HG02870 (cell line): ENCODE measurements around the gene NAV2.
"Not testable (repeated sequence)": the region's sequence is repeated elsewhere in the genome, so short reads cannot be mapped to it uniquely, and the experiment has no call there.

Source experiments
- ATAC-seq: cut with Tn5 transposase; IDR thresholded peaks from one replicate; pipeline ENCODE4 v1.9.1; 2021; ENCODE audit warnings: mild to moderate bottlenecking, moderate library complexity; ENCODE audit not compliant: unreplicated experiment

The NAV2 gene

DNA sequence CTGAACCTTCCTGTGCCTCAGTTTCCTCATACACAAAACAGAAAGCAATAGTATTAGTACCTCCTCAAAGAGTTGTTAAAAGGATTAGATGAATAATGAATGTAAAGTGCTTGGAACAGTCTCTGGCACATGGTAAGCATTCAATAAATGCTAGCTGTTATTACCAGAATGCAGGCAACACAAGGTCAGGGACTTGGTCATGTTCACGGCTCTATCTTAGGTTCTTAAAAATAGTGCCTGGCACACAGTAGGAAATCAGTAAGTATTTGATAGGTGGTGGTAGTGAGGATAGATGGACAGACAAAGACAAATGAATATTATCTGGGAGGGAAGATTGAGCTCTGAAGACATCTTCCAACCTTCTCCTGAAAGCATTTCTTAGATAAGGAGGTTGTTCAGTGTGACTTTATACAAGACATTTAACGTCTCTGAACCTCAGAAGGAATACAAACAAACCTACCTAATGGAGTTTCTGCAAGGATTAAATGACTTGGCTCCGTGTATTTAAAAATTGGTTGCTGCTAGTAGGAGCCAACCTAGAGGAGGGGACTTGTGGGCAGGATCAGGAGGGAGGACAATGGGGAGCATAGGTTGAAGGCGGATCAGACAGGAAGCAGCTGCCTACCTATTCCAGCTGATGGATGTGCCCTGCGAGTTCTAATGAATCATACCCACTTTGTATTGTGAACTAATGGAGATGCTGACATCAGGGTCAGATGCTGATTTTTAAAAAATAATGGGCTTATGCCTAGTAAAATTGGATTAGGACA, 353.6 kb downstream of the NAV2 start:
- no peak for ATAC-seq

GRCh38 chr11:20066783-20067156, 354.1 kb downstream of the NAV2 start:
- ATAC-seq: no peak

DNA sequence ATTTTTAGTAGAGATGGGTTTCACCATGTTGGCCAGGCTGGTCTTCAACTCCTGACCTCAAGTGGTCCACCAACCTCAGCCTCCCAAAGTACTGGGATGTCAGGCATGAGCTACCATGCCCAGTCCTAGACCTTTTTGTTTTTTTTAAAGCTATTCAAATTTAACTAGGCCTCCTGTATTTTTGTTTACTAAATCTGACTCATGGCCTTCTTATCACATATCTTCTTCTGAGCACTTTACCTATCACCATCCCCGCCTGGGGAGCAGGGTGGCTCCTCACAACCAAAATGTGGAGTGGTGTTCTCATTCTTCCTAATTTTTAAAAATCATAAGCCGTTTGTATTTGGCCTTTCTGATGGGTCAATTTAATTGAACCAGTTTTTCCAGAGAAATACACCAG, 355.0 kb downstream of the NAV2 start:
- no peak for ATAC-seq

GRCh38 chr11:20068691-20069090, 356.1 kb downstream of the NAV2 start:
- ATAC-seq: no peak

DNA sequence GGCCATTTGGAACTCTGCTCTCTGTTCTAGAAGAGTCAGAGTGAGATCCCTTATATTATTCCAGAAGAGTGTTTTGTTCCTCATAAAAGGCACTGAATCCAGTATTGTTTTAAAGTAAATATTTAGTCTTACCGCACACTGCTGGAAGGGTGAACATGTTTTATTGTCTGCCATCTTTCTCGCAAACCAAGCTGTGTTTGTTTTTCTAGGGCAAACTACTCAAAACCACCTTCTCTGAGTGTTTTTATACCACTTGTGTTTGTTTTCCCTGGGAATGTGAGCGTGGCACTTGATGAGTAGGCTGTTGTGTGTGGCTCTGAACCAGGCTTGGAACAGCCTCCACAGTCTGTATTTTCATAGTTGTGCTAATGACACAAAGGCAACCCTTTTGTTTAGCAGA, 357.8 kb downstream of the NAV2 start:
- no peak for ATAC-seq

- ATAC-seq: no peak
These were observed 363.0 kb downstream of the NAV2 start for GRCh38 chr11:20075627-20076026.

GRCh38 chr11:20078846-20079245, 366.2 kb downstream of the NAV2 start:
- ATAC-seq: no peak

DNA sequence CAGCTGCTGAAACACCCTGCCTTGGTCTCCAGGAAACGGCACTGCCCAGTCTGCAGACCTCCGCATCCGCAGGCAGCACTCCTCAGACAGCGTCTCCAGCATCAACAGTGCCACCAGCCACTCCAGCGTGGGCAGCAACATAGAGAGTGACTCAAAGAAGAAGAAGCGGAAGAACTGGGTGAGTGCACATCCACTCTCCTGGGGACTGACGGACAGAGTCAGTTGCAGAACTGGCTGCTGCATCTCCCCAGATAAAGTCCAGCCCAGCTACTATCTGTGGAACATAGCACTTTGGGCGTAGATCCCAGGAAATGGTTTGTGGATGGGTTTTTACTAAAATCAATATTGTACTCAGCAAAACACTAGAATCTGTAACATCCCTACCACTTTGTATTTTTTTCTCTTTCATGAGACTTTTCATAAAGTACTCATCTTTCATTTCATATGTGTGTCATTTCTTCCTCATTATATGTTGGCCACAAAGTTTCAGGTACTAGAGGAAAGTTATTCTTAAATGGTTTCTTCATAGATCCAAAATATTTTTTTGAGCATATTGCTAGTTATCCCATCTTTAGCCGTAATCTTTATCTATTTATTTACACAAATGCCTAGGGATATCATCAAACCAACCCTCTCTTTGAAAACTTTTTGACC, 367.5 kb downstream of the NAV2 start:
- no peak for ATAC-seq

GRCh38 chr11:20081336-20081735, 368.7 kb downstream of the NAV2 start:
- ATAC-seq: no peak

- not testable (repeated sequence) for ATAC-seq
These were observed 371.2 kb downstream of the NAV2 start for GRCh38 chr11:20083877-20084276.

- no peak for ATAC-seq
These were observed 372.5 kb downstream of the NAV2 start for GRCh38 chr11:20084921-20085814.

DNA sequence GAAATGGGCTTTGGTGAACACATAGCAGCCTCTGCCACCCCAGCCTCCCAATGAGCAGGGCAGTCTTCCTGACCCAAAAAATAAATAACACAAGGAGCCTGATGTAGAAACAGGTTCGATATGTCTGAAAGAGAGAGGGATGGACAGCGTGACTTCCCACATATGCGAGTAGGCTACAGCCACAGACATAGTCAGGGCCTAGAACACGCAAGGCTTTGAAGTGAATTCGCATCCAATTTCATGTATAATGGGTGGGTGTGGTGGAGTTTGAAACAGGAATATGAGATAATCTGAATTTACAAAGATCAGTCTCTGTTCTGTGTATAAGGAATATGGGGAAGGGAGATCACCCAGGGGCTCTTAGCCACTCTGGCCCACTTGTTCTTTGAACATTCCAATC, 373.3 kb downstream of the NAV2 start:
- no peak for ATAC-seq

GRCh38 chr11:20087118-20087521, 374.5 kb downstream of the NAV2 start:
- ATAC-seq: no peak

- ATAC-seq: no peak
These were observed 376.0 kb downstream of the NAV2 start for GRCh38 chr11:20088397-20089225.

DNA sequence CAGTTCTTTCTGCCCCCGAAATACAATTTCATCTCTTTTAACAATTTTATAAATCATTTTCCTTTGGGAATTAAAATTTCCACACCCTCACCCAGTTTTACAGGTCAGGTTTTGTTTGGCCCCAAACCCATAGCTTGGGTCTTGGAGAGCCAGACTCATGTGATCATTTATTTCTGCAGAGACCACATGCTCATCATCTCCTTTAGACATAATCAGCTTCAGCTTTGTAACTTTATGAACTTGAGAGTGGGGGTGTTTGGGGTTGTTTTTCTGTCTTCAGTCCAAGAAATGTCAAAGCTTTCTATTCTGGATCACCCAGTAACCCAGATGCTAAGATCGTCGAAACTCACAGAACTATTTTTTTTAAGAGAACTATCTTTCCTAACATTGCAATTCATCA, 376.7 kb downstream of the NAV2 start:
- ATAC-seq: no peak

DNA sequence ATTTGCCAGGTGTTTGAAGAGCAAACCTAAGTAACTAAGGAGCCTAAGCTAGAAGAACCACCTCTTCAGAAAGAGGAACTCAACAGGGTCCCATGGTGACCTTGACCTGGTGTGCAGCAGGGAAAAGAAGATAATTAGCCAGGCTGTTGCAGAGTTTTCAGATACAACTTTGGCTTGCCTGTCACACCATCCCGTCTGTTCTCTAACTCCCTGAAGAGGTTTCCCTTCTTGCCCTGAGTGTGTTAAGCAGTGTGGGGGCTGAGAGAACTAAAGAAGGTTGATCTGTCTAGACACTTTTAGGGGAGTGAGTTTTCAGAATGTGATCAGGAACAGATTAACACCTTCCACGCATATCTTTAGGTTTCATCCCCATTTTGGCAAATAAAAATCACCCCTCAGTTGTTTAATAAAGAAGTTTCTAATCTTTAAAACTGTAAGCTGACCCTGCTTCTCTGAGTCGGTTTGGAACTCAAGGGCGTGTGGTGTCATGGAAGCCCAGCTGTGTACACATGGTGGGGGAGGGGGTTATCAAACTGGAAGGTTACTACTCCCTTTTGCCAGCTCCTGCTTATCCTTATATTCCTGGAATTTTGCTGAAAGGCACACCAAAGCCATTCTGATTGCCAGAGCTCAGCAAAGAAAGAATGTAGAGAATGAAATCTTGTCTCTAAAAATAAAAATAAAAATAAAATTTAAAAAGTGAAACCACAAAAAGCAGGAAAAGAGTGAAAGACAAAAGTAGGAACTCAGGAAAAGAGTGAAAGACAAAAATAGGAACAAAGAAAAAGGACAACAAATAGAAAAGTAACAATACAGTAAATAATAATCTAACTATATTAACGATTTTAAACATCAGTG, 377.4 kb downstream of the NAV2 start:
- no peak for ATAC-seq

- no peak for ATAC-seq
These were observed 378.2 kb downstream of the NAV2 start for GRCh38 chr11:20090654-20091374.

GRCh38 chr11:20093775-20094174, 381.1 kb downstream of the NAV2 start:
- ATAC-seq: no peak

GRCh38 chr11:20095189-20095588, 382.6 kb downstream of the NAV2 start:
- ATAC-seq: no peak
